IMR-90 (cell line): Measurements from ENCODE around the gene GARNL3. TPM values are rescaled to one million over a fixed set of nuclear protein-coding genes. Genes with fewer than 3 reads are reported as not detected.

ENCODE experiments used
- ATAC-seq: fragments of 200-7000 bp; cut with Tn5 transposase; 2 replicates; pipeline ENCODE4 v1.9.1; 2020; ENCODE audit warnings: low read depth, mild to moderate bottlenecking, moderate library complexity
- BruUV-seq: library from RNA; stranded (reverse); fragments of 400-500 nt; replicated peaks from 2 replicates; lab custom pipeline; 2021; lab: Mats Ljungman, UMichigan
- CTCF ChIA-PET: fragments of 300-600 bp; formaldehyde crosslinking; extraction: SDS; loops from one replicate; lab custom pipeline; 2021; ENCODE audit warnings: antibody characterized with exemption; lab: Yijun Ruan, JAX
- POLR2A ChIA-PET: fragments of 300-600 bp; sonication (Branson Sonifier 250); formaldehyde crosslinking; loops from one replicate; lab custom pipeline; 2022; ENCODE audit warnings: antibody characterized with exemption; ENCODE audit not compliant: unreplicated experiment; lab: Charles Lee
- DNase-seq: peaks from one replicate; pipeline ENCODE4 v3.0.0; 2013
- H2AFZ ChIP-seq: replicated peaks from 2 replicates; pipeline ENCODE3; 2013; ENCODE audit warnings: low read length, mild to moderate bottlenecking; ENCODE audit not compliant: poor library complexity
- H2AK5ac ChIP-seq: 2 replicates; pipeline ENCODE4 v1.6.1; 2013; ENCODE audit warnings: low read depth, low read length, inconsistent platforms
- H2AK9ac ChIP-seq: replicated peaks from 2 replicates; pipeline ENCODE3; 2013; ENCODE audit warnings: mild to moderate bottlenecking, low read depth, low read length, moderate library complexity; ENCODE audit not compliant: poor library complexity
- H2BK120ac ChIP-seq: 2 replicates; pipeline ENCODE4 v1.6.1; 2013; ENCODE audit warnings: low read depth, low read length, inconsistent platforms
- H2BK15ac ChIP-seq: 3 replicates; pipeline ENCODE4 v1.6.1; 2013; ENCODE audit warnings: low read depth, low read length, inconsistent platforms
- H2BK20ac ChIP-seq: 2 replicates; pipeline ENCODE4 v1.6.1; 2013; ENCODE audit warnings: low read depth, mild to moderate bottlenecking, inconsistent platforms, low read length, moderate library complexity
- H2BK5ac ChIP-seq: 2 replicates; pipeline ENCODE4 v1.6.1; 2013; ENCODE audit warnings: mild to moderate bottlenecking, low read depth, low read length, inconsistent platforms; ENCODE audit not compliant: poor library complexity, severe bottlenecking
- H3K14ac ChIP-seq: replicated peaks from 2 replicates; pipeline ENCODE4 v1.6.1; 2013; ENCODE audit warnings: low read depth, low read length, inconsistent platforms
- H3K18ac ChIP-seq: 2 replicates; pipeline ENCODE4 v1.6.1; 2013; ENCODE audit warnings: low read depth, low read length, control low read depth
- H3K23ac ChIP-seq: 2 replicates; pipeline ENCODE4 v1.6.1; 2013; ENCODE audit warnings: low read depth, low read length, inconsistent platforms
- H3K27ac ChIP-seq: 2 replicates; pipeline ENCODE4 v1.5.1; 2013; ENCODE audit warnings: mild to moderate bottlenecking, control low read depth, low read length; ENCODE audit not compliant: insufficient read depth
- H3K27me3 ChIP-seq: 2 replicates; pipeline ENCODE4 v1.6.1; 2013; ENCODE audit warnings: low read length; ENCODE audit not compliant: control insufficient read depth, insufficient read depth
- H3K36me3 ChIP-seq: 2 replicates; pipeline ENCODE4 v1.6.1; 2013; ENCODE audit warnings: low read length, mixed read lengths; ENCODE audit not compliant: control insufficient read depth, insufficient read depth
- H3K4ac ChIP-seq: 2 replicates; pipeline ENCODE4 v1.6.1; 2013; ENCODE audit warnings: low read depth, low read length, inconsistent platforms
- H3K4me1 ChIP-seq: 2 replicates; pipeline ENCODE4 v1.6.1; 2013; ENCODE audit warnings: low read length, mixed read lengths; ENCODE audit not compliant: control insufficient read depth, insufficient read depth
- H3K4me2 ChIP-seq: 2 replicates; pipeline ENCODE4 v1.6.1; 2013; ENCODE audit warnings: low read depth, mild to moderate bottlenecking, control low read depth, low read length, moderate library complexity
- H3K4me3 ChIP-seq: 2 replicates; pipeline ENCODE4 v1.5.1; 2013; ENCODE audit warnings: low read depth, mild to moderate bottlenecking, control low read depth, low read length, moderate library complexity; ENCODE audit not compliant: insufficient read depth
- H3K56ac ChIP-seq: 2 replicates; pipeline ENCODE4 v1.6.1; 2013; ENCODE audit warnings: low read length, inconsistent platforms; ENCODE audit not compliant: insufficient read depth; ENCODE audit errors: extremely low read depth
- H3K79me1 ChIP-seq, 2 experiments: 2 replicates each; pipeline ENCODE4 v1.6.1; 2013; ENCODE audit warnings: low read length in 2 of 2, inconsistent platforms in 1 of 2, low read depth in 1 of 2
- H3K9ac ChIP-seq: 2 replicates; pipeline ENCODE4 v1.6.1; 2013; ENCODE audit warnings: low read depth, low read length, control low read depth
- H3K9me1 ChIP-seq: 2 replicates; pipeline ENCODE4 v1.6.1; 2013; ENCODE audit warnings: low read length, inconsistent platforms; ENCODE audit not compliant: insufficient read depth
- H3K9me3 ChIP-seq: 2 replicates; pipeline ENCODE4 v1.6.1; 2013; ENCODE audit warnings: low read length; ENCODE audit not compliant: control insufficient read depth, insufficient read depth
- H4K20me1 ChIP-seq: 2 replicates; pipeline ENCODE4 v1.6.1; 2013; ENCODE audit warnings: low read length, inconsistent platforms; ENCODE audit not compliant: insufficient read depth
- H4K5ac ChIP-seq: 2 replicates; pipeline ENCODE4 v1.6.1; 2013; ENCODE audit warnings: mild to moderate bottlenecking, low read depth, low read length, control low read depth
- H4K8ac ChIP-seq, 2 experiments: 2 replicates each; pipeline ENCODE4 v1.6.1; 2013; ENCODE audit warnings: low read depth in 2 of 2, low read length in 2 of 2, control low read depth in 1 of 2, inconsistent platforms in 1 of 2
- H4K91ac ChIP-seq: 2 replicates; pipeline ENCODE4 v1.6.1; 2013; ENCODE audit warnings: low read depth, low read length, inconsistent platforms; ENCODE audit not compliant: insufficient read depth
- BHLHE40 ChIP-seq: fragments of 150-350 bp; IDR thresholded peaks from 2 replicates; pipeline ENCODE4 v1.6.1; 2016; ENCODE audit warnings: mild to moderate bottlenecking, low read depth, low read length
- CEBPB ChIP-seq: IDR thresholded peaks from 2 replicates; pipeline ENCODE4 v1.6.1; 2012; ENCODE audit warnings: low read depth, low read length, improper control_type of control experiment
- CHD1 ChIP-seq: IDR thresholded peaks from 2 replicates; pipeline ENCODE4 v1.6.1; 2012; ENCODE audit warnings: low read depth, low read length, improper control_type of control experiment
- CTCF ChIP-seq: conservative IDR thresholded peaks from 2 replicates; pipeline ENCODE4 v1.5.1; 2012; ENCODE audit warnings: mild to moderate bottlenecking, low read depth, low read length, improper control_type of control experiment
- ELK1 ChIP-seq: fragments of 150-350 bp; IDR thresholded peaks from 2 replicates; pipeline ENCODE4 v1.6.1; 2016; ENCODE audit warnings: low read depth, mild to moderate bottlenecking, low read length, moderate library complexity, borderline replicate concordance
- NFE2L2 ChIP-seq: fragments of 150-350 bp; IDR thresholded peaks from 2 replicates; pipeline ENCODE4 v1.6.1; 2016; ENCODE audit warnings: low read depth, mild to moderate bottlenecking, low read length
- RAD21 ChIP-seq: IDR thresholded peaks from 2 replicates; pipeline ENCODE4 v1.6.1; 2012; ENCODE audit warnings: low read length, improper control_type of control experiment
- RFX5 ChIP-seq: IDR thresholded peaks from 2 replicates; pipeline ENCODE4 v1.8.0; 2012; ENCODE audit warnings: low read depth, mild to moderate bottlenecking, low read length, moderate library complexity
- USF2 ChIP-seq: fragments of 150-350 bp; IDR thresholded peaks from 2 replicates; pipeline ENCODE4 v1.6.1; 2017; ENCODE audit warnings: mild to moderate bottlenecking, antibody characterized with exemption, low read length, low read depth
- WGBS, 2 experiments: methylation state at CpG; one replicate each; pipeline versions ENCODE4 v1.1.5 to v1.1.7; 2013; ENCODE audit warnings: missing lambda C conversion rate in 2 of 2; ENCODE audit not compliant: insufficient read length in 1 of 2; ENCODE audit errors: extremely low coverage in 2 of 2; 5-methylcytosine and 5-hydroxymethylcytosine counted together
- dilution Hi-C: fragments of 300-500 bp; cut with HindIII; formaldehyde crosslinking; loops from one replicate; pipeline ENCODE4 v1.14.3; 2018; ENCODE audit warnings: low sequenced_read_pairs; ENCODE audit not compliant: unreplicated experiment
- in situ Hi-C: fragments of 300-500 bp; cut with MboI; formaldehyde crosslinking; loops from 3 replicates; pipeline ENCODE4 v1.14.3; 2019; ENCODE audit warnings: low sequenced_read_pairs, inconsistent platforms, mixed read lengths
- intact Hi-C: fragments of 100-400 bp; cut with micrococcal nuclease; formaldehyde crosslinking; loops from 2 replicates; pipeline ENCODE4 v1.10.0; 2022
- polyA plus RNA-seq, 3 experiments: library from polyadenylated mRNA; depleted of rRNA; stranded (reverse); fragments of >200 nt; gene quantifications; 2 replicates each; pipeline ENCODE4 v1.2.3, GENCODE V29; 2012; ENCODE audit warnings: low replicate concordance in 1 of 3
- total RNA-seq: library from RNA; depleted of rRNA; stranded (reverse); fragments of >200 nt; gene quantifications from 2 replicates; pipeline ENCODE4 v1.2.3, GENCODE V29; 2012

GARNL3 gene
- total and polyA plus RNA-seq, 2 of the 4 experiments (the other 2 are of a cell fraction): 1.9 to 5.0 TPM

- H3K23ac ChIP-seq: no peak overlapping the region
- no peak overlapping the region for H2BK5ac ChIP-seq
- no TSS peak for BruUV-seq
- H3K4me1 ChIP-seq: peaks cover 5% of the 10 kb centered on the region
- H3K9me3 ChIP-seq: no peaks in the 10 kb centered on the region
- POLR2A ChIA-PET: no interaction called here
- H2BK120ac ChIP-seq: no peak overlapping the region
- no peak overlapping the region for H3K4ac ChIP-seq
- CTCF ChIA-PET: no interaction called here
- in situ Hi-C loops: loop anchor here (25.0 kb wide), 1 partner anchor 453 kb away; no protein-coding TSS in a partner anchor
- no peak overlapping the region for H3K9ac ChIP-seq
- no peak overlapping the region for H2BK15ac ChIP-seq
- H3K14ac ChIP-seq: no peak overlapping the region
- peaks cover 7% of the 10 kb centered on the region for H3K27me3 ChIP-seq
- peaks cover 11% of the 10 kb centered on the region for H3K9me1 ChIP-seq
- ATAC-seq: no peak
- H4K91ac ChIP-seq: no peak overlapping the region
- peaks cover 9% of the 10 kb centered on the region; the same call in 1 of the 2 replicates for H4K20me1 ChIP-seq
- DNase-seq: no peak
- H2AFZ ChIP-seq: no peak overlapping the region
- H3K79me1 ChIP-seq: no peaks in the 10 kb centered on the region
- no peak overlapping the region for H3K4me2 ChIP-seq
- no peak overlapping the region for H4K5ac ChIP-seq
- H3K4me3 ChIP-seq: no peak overlapping the region
- TF ChIP-seq CEBPB: no peak
- no peak for TF ChIP-seq RAD21
- TF ChIP-seq CHD1: no peak
- TF ChIP-seq NFE2L2: no peak
- no peak for TF ChIP-seq USF2
- TF ChIP-seq CTCF: no peak
- no peak for TF ChIP-seq RFX5
- no peak for TF ChIP-seq BHLHE40
- no peak for TF ChIP-seq ELK1
- no peak overlapping the region for H3K18ac ChIP-seq
- no peaks in the 10 kb centered on the region for H3K36me3 ChIP-seq
- WGBS, 2 experiments: no CpG with 5 or more reads among the region's 2 CpGs
- no peak overlapping the region for H3K27ac ChIP-seq
- intact Hi-C loops: loop anchor here (10.0 kb wide), 1 partner anchor 105 kb away; no protein-coding TSS in a partner anchor
- no peak overlapping the region for H2BK20ac ChIP-seq
- H2AK5ac ChIP-seq: no peak overlapping the region
- H3K56ac ChIP-seq: no peak overlapping the region
- dilution Hi-C loops: no loop called here
- H2AK9ac ChIP-seq: no peak overlapping the region
- H4K8ac ChIP-seq: no peak overlapping the region
Observed at GRCh38 chr9:127390248-127390545, 125.6 kb downstream of the GARNL3 start.
